ENCODE results near the gene PDAP1.
"Not testable (repeated sequence)": the region's sequence is repeated elsewhere in the genome, so short reads cannot be mapped to it uniquely, and the experiment has no call there.

PDAP1 gene

DNA sequence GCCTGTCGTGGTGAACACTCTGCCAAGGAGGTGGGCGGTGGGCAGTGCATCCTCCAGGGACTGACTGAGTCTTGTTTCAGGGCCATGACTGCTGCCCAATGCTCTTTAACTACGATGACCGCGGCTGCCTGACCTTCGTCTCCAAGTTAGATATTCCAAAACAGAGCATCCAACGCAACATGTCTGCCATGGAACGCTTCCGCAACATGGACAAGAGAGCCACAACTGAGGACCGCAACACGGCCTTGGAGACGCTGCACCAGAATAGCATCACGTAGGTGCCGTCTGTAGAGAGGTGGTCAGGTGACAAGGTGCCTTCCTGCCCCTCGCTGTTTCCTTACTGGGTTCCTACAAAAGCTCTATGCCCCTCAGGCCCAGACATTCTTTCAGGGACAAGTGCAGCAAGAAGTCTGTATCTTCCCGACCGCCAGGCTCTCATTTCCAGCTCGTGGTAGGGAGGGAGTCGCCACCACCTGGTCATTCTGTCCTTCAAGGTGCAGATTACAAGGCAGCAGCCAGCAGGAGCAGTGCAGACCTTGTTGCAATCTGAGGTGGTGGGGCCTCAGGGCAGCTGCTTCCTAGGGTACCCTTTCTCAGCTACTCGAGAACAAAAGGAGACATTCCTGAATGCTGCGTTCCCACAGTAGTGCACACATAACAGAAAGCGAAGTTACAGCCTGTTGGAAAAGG lies 48.8 kb downstream of the PDAP1 start:
- TF ChIP-seq, protein P1, sequence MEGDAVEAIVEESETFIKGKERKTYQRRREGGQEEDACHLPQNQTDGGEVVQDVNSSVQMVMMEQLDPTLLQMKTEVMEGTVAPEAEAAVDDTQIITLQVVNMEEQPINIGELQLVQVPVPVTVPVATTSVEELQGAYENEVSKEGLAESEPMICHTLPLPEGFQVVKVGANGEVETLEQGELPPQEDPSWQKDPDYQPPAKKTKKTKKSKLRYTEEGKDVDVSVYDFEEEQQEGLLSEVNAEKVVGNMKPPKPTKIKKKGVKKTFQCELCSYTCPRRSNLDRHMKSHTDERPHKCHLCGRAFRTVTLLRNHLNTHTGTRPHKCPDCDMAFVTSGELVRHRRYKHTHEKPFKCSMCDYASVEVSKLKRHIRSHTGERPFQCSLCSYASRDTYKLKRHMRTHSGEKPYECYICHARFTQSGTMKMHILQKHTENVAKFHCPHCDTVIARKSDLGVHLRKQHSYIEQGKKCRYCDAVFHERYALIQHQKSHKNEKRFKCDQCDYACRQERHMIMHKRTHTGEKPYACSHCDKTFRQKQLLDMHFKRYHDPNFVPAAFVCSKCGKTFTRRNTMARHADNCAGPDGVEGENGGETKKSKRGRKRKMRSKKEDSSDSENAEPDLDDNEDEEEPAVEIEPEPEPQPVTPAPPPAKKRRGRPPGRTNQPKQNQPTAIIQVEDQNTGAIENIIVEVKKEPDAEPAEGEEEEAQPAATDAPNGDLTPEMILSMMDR (IDR thresholded peaks at IDR 0.05; ENCODE audit: extremely low read depth, missing control alignments) = no peak
- DNase-seq (ENCODE audit: low spot score) = no peak

GRCh38 chr7:99358521-99358920 lies 49.9 kb downstream of the PDAP1 start:
- DNase-seq (ENCODE audit: low spot score) = not testable (repeated sequence)

- DNase-seq (ENCODE audit: low spot score) = no peak
- TF ChIP-seq, protein P1 (IDR thresholded peaks at IDR 0.05; ENCODE audit: extremely low read depth, missing control alignments) = no peak
Measured at GRCh38 chr7:99357701-99358490, 50.5 kb downstream of the PDAP1 start.

GRCh38 chr7:99355098-99355497 lies 53.3 kb downstream of the PDAP1 start:
- no peak for DNase-seq (ENCODE audit: low spot score)
- TF ChIP-seq, protein P1 (IDR thresholded peaks at IDR 0.05; ENCODE audit: extremely low read depth, missing control alignments) = no peak

GRCh38 chr7:99352247-99352646 lies 56.1 kb downstream of the PDAP1 start:
- TF ChIP-seq, protein P1 (IDR thresholded peaks at IDR 0.05; ENCODE audit: extremely low read depth, missing control alignments) = no peak

DNA sequence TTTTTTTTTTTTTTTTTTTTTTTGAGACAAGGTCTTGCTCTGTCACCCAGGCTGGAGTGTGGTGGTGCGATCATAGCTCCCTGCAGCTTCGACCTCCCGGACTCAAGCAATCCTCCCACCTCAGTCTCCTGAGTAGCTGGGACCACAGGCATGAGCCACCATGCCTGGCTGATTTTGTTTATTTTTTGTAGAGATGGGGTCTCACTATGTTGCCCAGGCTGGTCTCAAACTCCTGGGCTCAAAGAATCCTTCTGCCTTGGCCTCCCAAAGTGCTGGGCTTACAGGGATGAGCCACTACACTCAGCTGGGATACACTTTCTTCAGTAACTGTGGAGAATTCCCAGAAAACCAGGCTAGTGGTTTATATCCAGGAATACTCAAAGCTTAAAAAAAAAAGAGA lies 57.8 kb downstream of the PDAP1 start:
- DNase-seq (ENCODE audit: low spot score) = not testable (repeated sequence)

More at GRCh38 chr7:99352247-99352646, 56.1 kb downstream of the PDAP1 start:
- no peak for DNase-seq (ENCODE audit: low spot score)
